Measurements from ENCODE around the gene ZDHHC3. TPM values are rescaled to one million over a fixed set of nuclear protein-coding genes. Genes with fewer than 3 reads are reported as not detected.
"Not testable (repeated sequence)": the region's sequence is repeated elsewhere in the genome, so short reads cannot be mapped to it uniquely, and the experiment has no call there.

ZDHHC3 gene
- total RNA-seq, 2 donors from 2014 or later, result 152 to 171 TPM

DNA sequence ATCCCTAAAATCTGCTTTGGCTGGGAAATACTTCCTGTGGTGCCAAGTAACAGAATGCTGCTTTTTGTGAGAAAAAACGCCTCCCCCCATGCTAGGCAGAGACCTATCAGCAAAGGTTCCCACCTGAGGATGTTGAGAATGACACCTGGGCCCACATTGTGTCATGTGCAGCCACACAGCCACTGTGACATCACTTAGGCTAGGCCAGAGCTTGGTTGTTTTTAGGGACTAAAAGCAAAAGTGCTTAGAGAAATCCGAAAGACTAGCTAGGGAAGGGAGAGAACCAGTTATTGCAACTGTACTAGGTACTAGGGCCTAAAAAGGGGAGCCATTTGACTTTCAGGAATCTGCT is 6.2 kb downstream of the ZDHHC3 start:
- intact Hi-C loops (cut with DNase I, micrococcal nuclease), result no loop called here
- ATAC-seq (no peak), DNase-seq (no peak)

GRCh38 chr3:44969154-44969827 is 6.7 kb downstream of the ZDHHC3 start:
- intact Hi-C loops (cut with DNase I, micrococcal nuclease), result no loop called here
- no peak for DNase-seq
- no peak for ATAC-seq

GRCh38 chr3:44968447-44968858 is 7.5 kb downstream of the ZDHHC3 start:
- DNase-seq (no peak), ATAC-seq (no peak)
- intact Hi-C loops (cut with DNase I, micrococcal nuclease), result no loop called here

GRCh38 chr3:44966795-44967278 is 9.1 kb downstream of the ZDHHC3 start:
- DNase-seq (peak; percentile 63 to 69), ATAC-seq (peak; percentile 83)
- intact Hi-C loops (cut with DNase I, micrococcal nuclease), result no loop called here

DNA sequence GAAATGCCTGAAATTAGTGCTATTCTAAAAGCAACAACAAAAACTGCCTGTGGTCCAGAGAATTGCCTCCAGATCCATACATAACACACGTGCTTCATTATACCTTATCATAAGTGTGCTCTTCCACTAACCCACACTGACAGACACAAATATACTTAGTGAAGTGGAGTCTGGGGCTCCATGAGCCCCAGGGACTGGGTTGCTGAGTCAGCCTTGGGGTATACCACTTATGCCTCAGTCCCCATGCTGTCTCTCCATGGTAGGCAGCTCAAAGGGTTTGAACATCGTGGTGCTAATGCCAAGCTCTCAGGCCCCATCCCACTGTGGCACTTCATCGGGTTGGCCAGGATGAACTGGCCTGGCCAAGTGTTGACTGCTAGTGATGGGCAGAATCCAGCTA is 10.8 kb downstream of the ZDHHC3 start:
- ATAC-seq, result no peak
- intact Hi-C loops (cut with DNase I, micrococcal nuclease), result no loop called here
- DNase-seq, result no peak

DNA sequence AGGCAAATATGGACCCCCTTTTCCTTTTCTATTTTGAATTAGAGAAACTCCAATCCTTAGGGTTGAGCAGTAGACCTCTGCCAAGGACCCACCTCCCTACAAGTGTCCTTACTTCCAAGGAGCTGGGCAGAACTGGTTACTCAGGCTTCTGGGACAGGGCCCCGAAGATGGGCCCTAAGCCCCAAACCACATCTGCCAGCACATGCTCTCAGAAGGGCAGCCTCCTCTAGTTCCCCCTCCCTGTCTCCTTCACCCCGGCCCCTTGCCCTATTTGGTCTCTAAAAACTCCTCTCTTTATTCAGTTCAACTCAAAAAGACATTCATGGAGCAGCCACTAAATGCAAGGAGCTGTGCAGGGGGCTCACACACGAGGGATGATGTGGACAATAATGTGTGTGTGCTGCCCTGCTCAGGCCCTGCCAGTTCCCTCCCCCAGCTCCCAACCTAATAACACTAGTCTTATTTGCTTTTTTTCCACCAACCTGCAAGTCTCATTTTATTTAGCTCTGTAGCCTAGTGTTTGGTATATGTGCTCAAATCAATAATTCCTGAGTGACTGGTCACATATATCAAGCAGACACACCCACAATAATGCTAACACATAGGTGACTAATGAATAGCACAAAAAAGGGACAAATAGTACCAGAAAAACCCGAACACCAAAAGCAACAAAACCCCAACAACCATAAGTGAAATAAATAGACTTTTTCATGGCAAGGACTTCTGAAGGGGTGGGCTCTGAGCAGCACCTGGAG is 12.2 kb downstream of the ZDHHC3 start:
- DNase-seq (no peak), ATAC-seq (no peak)
- intact Hi-C loops (cut with DNase I, micrococcal nuclease), result no loop called here

- ATAC-seq (no peak), DNase-seq (no peak)
- intact Hi-C loops (cut with DNase I, micrococcal nuclease), result no loop called here
Observed at GRCh38 chr3:44962621-44963393, 13.2 kb downstream of the ZDHHC3 start.

DNA sequence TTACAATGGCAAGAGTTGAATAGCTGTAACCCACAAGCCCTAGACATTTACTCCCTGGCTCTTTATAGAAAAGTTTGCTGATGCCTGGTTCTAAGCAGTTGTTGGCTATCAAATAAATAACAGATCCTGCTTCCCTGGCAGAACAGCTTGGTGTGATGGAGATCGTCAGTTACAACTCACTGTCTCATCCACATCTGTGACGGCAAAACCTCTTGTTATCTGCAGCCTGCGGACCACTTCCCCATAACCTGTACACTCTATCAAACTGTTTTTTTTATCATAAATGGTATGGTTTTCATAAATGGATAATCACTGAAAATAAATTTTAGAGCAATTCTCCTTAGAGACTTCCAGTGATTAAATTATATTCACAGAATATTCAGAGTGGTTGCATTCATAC is 14.1 kb downstream of the ZDHHC3 start:
- intact Hi-C loops (cut with DNase I, micrococcal nuclease), result no loop called here
- no peak for DNase-seq
- ATAC-seq, result no peak

- ATAC-seq (no peak), DNase-seq (no peak)
- intact Hi-C loops (cut with DNase I, micrococcal nuclease), result no loop called here
Observed at GRCh38 chr3:44960387-44961026, 15.5 kb downstream of the ZDHHC3 start.

DNA sequence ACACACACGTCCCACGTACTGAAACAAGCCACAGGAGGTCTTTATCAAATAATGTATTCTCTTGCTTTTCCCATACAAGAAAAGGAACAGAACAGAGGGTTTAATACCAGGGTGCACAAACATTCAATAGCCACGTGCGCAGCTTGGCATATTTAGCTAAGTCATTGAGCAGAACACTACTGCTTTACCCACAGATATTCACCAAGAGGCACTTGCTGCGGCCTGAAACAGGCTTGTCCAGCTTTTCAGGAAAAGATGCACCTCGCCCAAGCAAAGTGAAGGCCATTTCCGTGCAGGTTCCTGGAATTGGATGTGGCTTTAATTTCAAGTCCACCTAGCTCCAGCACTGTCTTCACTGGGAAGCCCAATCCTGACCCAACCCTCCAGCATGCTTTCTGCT is 17.6 kb downstream of the ZDHHC3 start:
- no peak for DNase-seq
- no peak for ATAC-seq
- intact Hi-C loops (cut with DNase I, micrococcal nuclease), result no loop called here

- DNase-seq, result no peak
- no peak for ATAC-seq
- intact Hi-C loops (cut with DNase I, micrococcal nuclease), result no loop called here
Observed at GRCh38 chr3:44957986-44958385, 18.0 kb downstream of the ZDHHC3 start.

GRCh38 chr3:44955917-44956316 is 20.1 kb downstream of the ZDHHC3 start:
- DNase-seq, result no peak
- intact Hi-C loops (cut with DNase I, micrococcal nuclease), result no loop called here
- no peak for ATAC-seq

DNA sequence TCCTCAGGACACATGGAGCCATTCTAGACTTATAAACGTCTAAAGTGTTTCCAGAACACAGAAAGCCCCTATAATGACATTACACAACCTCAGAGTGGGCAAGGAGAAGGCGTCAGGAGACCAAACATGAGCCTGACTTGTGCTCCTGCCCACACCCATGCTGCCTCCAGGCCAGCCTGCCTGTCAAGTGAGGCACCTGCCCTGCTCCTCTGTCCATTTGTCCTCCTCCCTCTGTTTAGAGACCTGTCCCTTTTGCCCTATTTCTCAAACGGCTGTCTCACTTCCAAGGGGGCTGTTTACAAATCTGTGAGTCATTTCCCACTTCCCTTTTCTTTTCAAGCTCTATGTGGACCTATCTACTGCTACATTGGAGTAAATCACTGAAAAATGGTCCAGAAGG is 21.0 kb downstream of the ZDHHC3 start:
- DNase-seq, result no peak
- intact Hi-C loops (cut with DNase I, micrococcal nuclease), result no loop called here
- ATAC-seq, result peak; percentile 27

DNA sequence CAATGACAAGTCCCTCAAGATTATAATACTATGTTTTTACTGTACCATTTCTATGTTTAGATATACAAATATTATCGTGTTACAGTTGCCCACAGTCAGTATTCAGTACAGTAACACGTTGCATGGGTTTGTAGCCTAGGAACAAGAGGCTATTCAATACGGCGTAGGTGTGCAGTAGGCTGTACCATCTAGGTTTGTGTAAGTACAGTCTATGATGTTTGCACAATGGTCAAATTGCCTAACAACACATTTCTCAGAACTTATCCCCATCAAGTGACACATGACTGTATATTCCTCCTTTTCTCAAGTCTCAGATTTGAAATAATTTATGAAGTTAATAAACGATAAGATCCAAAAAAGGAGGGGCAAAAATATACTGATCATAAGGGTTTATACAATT is 21.7 kb downstream of the ZDHHC3 start:
- intact Hi-C loops (cut with DNase I, micrococcal nuclease), result no loop called here
- ATAC-seq (no peak), DNase-seq (no peak)

DNA sequence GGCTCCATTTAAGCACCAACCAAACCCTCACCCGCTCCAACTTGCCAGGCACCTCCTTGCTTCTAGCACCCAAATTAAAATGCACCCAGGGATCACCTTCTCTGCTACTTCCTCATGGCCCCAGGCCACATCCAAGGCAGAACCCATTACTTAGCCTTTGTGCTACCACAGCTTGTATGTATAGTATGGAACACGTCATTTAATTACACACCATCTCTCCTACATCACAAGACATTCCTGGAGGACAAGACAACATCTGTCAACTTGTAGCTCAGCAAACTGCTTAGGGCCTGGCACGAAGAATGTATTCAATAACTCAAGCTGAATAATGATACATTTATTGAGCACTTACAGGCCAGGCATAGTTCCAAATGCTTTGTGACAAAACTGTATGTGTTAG is 23.3 kb downstream of the ZDHHC3 start:
- no peak for DNase-seq
- intact Hi-C loops (cut with DNase I, micrococcal nuclease), result no loop called here
- peak; percentile 22 for ATAC-seq

GRCh38 chr3:44950275-44950734 is 25.7 kb downstream of the ZDHHC3 start:
- DNase-seq (no peak), ATAC-seq (no peak)
- intact Hi-C loops (cut with DNase I, micrococcal nuclease), result no loop called here

GRCh38 chr3:44949770-44950169 is 26.2 kb downstream of the ZDHHC3 start:
- ATAC-seq; DNase-seq; intact Hi-C loops (cut with DNase I, micrococcal nuclease): not testable (repeated sequence)

DNA sequence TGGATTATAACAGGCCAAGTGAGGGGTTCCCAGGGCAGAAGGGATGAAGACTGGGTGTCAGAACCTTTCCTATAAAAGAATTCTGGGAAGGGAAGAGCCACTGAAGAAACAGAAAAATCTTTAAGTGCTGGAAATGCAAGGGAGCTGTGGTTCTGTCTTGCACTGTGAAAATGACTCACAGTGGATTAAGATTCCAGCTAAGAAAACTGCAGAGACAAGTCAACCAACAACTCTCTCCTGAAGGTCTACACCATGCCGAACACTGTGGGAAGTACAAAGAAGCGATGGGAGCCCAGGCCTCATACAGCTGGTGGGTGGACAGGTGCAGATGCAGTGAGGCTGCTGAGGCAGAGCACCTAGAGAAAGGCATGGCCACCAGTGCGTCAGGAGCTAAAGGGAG is 27.7 kb downstream of the ZDHHC3 start:
- intact Hi-C loops (cut with DNase I, micrococcal nuclease), result no loop called here
- no peak for ATAC-seq
- no peak for DNase-seq

DNA sequence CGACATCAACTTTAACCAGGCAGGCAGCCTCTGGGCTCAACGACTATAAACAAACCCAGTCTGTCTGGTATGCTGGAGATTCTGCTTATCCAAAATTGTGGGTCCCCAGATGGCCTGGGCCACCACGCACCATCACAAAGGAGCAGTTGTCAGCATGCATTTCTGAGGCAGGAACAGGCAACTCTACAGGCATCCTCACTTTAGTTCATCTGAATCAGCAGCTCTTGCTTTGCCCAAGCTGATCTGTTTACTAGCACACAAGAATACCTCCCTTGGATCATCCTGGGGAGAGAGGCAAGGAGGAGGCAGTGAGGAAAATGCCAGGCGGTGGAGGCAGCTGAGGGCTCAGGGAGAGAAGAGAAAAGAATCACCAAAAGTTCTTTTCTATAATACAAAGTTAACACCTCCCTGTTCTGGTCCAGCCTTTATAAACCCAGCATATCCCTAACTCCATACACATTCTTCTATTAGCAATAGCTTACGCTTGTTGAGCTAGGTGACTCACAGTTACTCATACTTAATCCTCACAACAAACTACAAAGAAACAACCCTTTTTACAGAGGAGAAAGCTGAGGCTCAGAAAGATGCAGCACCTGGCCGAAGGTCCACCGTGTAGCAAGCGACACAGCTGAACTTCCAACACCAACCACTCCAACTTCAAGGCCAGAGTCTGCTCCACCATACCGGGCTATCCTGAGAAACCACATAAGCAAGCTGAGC is 33.6 kb downstream of the ZDHHC3 start:
- intact Hi-C loops (cut with DNase I, micrococcal nuclease), result no loop called here
- DNase-seq (no peak), ATAC-seq (no peak)

All from left colon (tissue), 2 donors.